Spleen (tissue), 11 donors: ENCODE results near the gene BUB1B. TPM values are rescaled to one million over a fixed set of nuclear protein-coding genes. Genes with fewer than 3 reads are reported as not detected.

Source experiments
- DNase-seq: peaks from one replicate; pipeline ENCODE4 v3.0.0-alpha.2; 2020
- H3K27ac ChIP-seq, 8 donors: fragments of 200-600 bp; sonication (generic) in 7 of 8; 1 replicate in 4 of 8; 2 replicates in 4 of 8; pipeline versions ENCODE4 v1.5.0 to v1.8.0; 2016 to 2021; ENCODE audit warnings: inconsistent platforms in 4 of 8, mild to moderate bottlenecking in 4 of 8, moderate library complexity in 1 of 8
- H3K27me3 ChIP-seq, 7 donors: fragments of 200-600 bp; sonication (generic) in 6 of 7; replicated peaks in 1 of 7; 1 replicate in 4 of 7; 2 replicates in 3 of 7; pipeline versions ENCODE4 v1.5.0 to v1.8.0; 2016 to 2021; ENCODE audit warnings: inconsistent platforms in 3 of 7, mild to moderate bottlenecking in 1 of 7
- H3K36me3 ChIP-seq, 6 donors: fragments of 200-600 bp; sonication (generic) in 5 of 6; 1 replicate in 4 of 6; 2 replicates in 2 of 6; pipeline versions ENCODE4 v1.5.0 to v1.8.0; 2016 to 2021; ENCODE audit warnings: inconsistent platforms in 2 of 6
- H3K4me1 ChIP-seq, 6 donors: fragments of 200-600 bp; sonication (generic) in 5 of 6; 1 replicate in 3 of 6; 2 replicates in 3 of 6; pipeline versions ENCODE4 v1.5.0 to v1.8.0; 2016 to 2021; ENCODE audit warnings: inconsistent platforms in 3 of 6
- H3K4me3 ChIP-seq, 8 donors: fragments of 200-600 bp; sonication (generic) in 7 of 8; 1 replicate in 4 of 8; 2 replicates in 4 of 8; pipeline versions ENCODE4 v1.5.0 to v1.8.0; 2016 to 2021; ENCODE audit warnings: inconsistent platforms in 4 of 8, mild to moderate bottlenecking in 4 of 8, moderate library complexity in 2 of 8
- H3K9me3 ChIP-seq, 8 donors: fragments of 200-600 bp; sonication (generic) in 7 of 8; 1 replicate in 4 of 8; 2 replicates in 4 of 8; pipeline versions ENCODE4 v1.5.0 to v1.8.0; 2016 to 2021; ENCODE audit warnings: inconsistent platforms in 4 of 8
- CTCF ChIP-seq, 11 experiments: fragments of 200-600 bp in 7 of 11; fragments of 450-650 bp in 4 of 11; sonication (generic) in 4 of 11; IDR thresholded peaks in 8 of 11; conservative IDR thresholded peaks in 3 of 11; 1 replicate in 7 of 11; 2 replicates in 4 of 11; pipeline versions ENCODE4 v1.4.0 to v1.8.0; 2016 to 2021; ENCODE audit warnings: antibody characterized with exemption in 11 of 11, inconsistent platforms in 4 of 11, mild to moderate bottlenecking in 1 of 11
- POLR2A ChIP-seq, 3 donors: fragments of 450-650 bp; IDR thresholded peaks; one replicate each; pipeline ENCODE4 v1.5.1; 2017; ENCODE audit warnings: antibody characterized with exemption in 3 of 3, mild to moderate bottlenecking in 1 of 3
- POLR2AphosphoS5 ChIP-seq, 3 donors: sonication (generic); formaldehyde crosslinking; IDR thresholded peaks; one replicate each; pipeline ENCODE4 v1.5.1; 2017; ENCODE audit warnings: antibody characterized with exemption in 3 of 3
- WGBS, 5 donors: extraction: QIAGEN DNeasy Blood & Tissue Kit in 3 of 5; methylation state at CpG; one replicate each; pipeline versions ENCODE4 v1.1.5 to v1.1.7; 2013 to 2018; 5-methylcytosine and 5-hydroxymethylcytosine counted together
- intact Hi-C: fragments of 100-400 bp; cut with DNase I; formaldehyde crosslinking; loops from one replicate; pipeline ENCODE4 v1.15.0; 2023; ENCODE audit warnings: low total_unique reads
- polyA plus RNA-seq, 3 donors: library from polyadenylated mRNA; stranded (reverse); fragments of 200-250 nt; gene quantifications; one replicate each; pipeline ENCODE4 v1.2.1, GENCODE V29; 2013
- total RNA-seq, 7 donors: library from RNA; depleted of rRNA in 3 of 7; stranded (reverse); fragments of >200 nt in 3 of 7; fragmentation: NEBNext Ultra II Directional in 4 of 7; extraction: Animal tissue kit (Norgen Biotek cat#: 25700) in 4 of 7; gene quantifications; one replicate each; pipeline versions ENCODE4 v1.1.0 to v1.2.1, GENCODE V29; 2016 to 2021
- donor health status: healthy with polysubstance abuse.
- donor health status: DM: no; HTN: no; CAD: no; lungs with moderate emphysema.
- donor health status: DM: no; HTN: no; CAD: no.
- donor health status: Bipolar disorder and iron deficiency.
- donor health status: healthy.
- donor health status: DM: no; HTN: no; CAD: no.
- donor health status: DM: yes; HTN: yes; CAD: no.

Gene BUB1B
- total and polyA plus RNA-seq, 10 donors, result 1.2 to 11.8 (median 6.3) TPM

- no peak for DNase-seq
- Histone ChIP-seq H3K4me1 (peaks cover 0 to 33% (median 22%) of the 10 kb centered on the region in 6 donors), H3K27me3 (no peaks in the 10 kb centered on the region), H3K36me3 (peaks cover 0 to 33% (median 0%) of the 10 kb centered on the region in 6 donors), H3K27ac (peak overlapping the region in 2 of 8 donors; percentile 13 to 14), H3K9me3 (no peaks in the 10 kb centered on the region), H3K4me3 (no peak overlapping the region)
- intact Hi-C loops, result no loop called here
- WGBS, 5 donors, result 15 to 33% (median 17%) methylated on average over 1 of the region's 1 CpG
- TF ChIP-seq CTCF (IDR thresholded peaks at IDR 0.05 in 8 of 11, conservative IDR thresholded peaks at IDR 0.05 in 3 of 11) (no peak), POLR2AphosphoS5 (IDR thresholded peaks at IDR 0.05) (no peak), POLR2A (IDR thresholded peaks at IDR 0.05) (no peak)
Measured at GRCh38 chr15:40182358-40183029, 21.6 kb downstream of the BUB1B start.

GRCh38 chr15:40183636-40184463 lies 23.0 kb downstream of the BUB1B start:
- TF ChIP-seq POLR2AphosphoS5 (IDR thresholded peaks at IDR 0.05) (no peak), POLR2A (IDR thresholded peaks at IDR 0.05) (no peak), CTCF (IDR thresholded peaks at IDR 0.05 in 8 of 11, conservative IDR thresholded peaks at IDR 0.05 in 3 of 11) (no peak)
- peaks cover 0 to 46% (median 0%) of the 10 kb centered on the region in 6 donors for H3K36me3 ChIP-seq
- peak overlapping the region in 4 of 8 donors; percentile 5 to 39 (median 14) for H3K27ac ChIP-seq
- H3K27me3 ChIP-seq, result no peaks in the 10 kb centered on the region
- WGBS, 5 donors, result 45 to 53% (median 49%) methylated on average over 9 of the region's 9 CpGs
- intact Hi-C loops, result no loop called here
- H3K4me1 ChIP-seq, result peaks cover 0 to 33% (median 22%) of the 10 kb centered on the region in 6 donors
- no peaks in the 10 kb centered on the region for H3K9me3 ChIP-seq
- no peak overlapping the region for H3K4me3 ChIP-seq
- DNase-seq, result no peak

GRCh38 chr15:40190591-40190990 lies 29.7 kb downstream of the BUB1B start:
- Histone ChIP-seq H3K27me3 (no peaks in the 10 kb centered on the region), H3K4me1 (no peaks in the 10 kb centered on the region), H3K9me3 (no peaks in the 10 kb centered on the region), H3K36me3 (peaks cover 0 to 56% (median 0%) of the 10 kb centered on the region in 6 donors), H3K27ac (no peak overlapping the region), H3K4me3 (no peak overlapping the region)
- TF ChIP-seq POLR2AphosphoS5 (IDR thresholded peaks at IDR 0.05) (no peak), CTCF (IDR thresholded peaks at IDR 0.05 in 8 of 11, conservative IDR thresholded peaks at IDR 0.05 in 3 of 11) (no peak), POLR2A (IDR thresholded peaks at IDR 0.05) (no peak)
- 93 to 99% (median 95%) methylated on average over 6 of the region's 6 CpGs for WGBS, 5 donors
- intact Hi-C loops, result no loop called here
- DNase-seq, result no peak

GRCh38 chr15:40192942-40193341 lies 32.1 kb downstream of the BUB1B start:
- DNase-seq, result no peak
- Histone ChIP-seq H3K4me1 (peaks cover 0 to 11% (median 0%) of the 10 kb centered on the region in 6 donors), H3K4me3 (no peak overlapping the region), H3K27ac (no peak overlapping the region), H3K27me3 (no peaks in the 10 kb centered on the region), H3K36me3 (peaks cover 0 to 35% (median 0%) of the 10 kb centered on the region in 6 donors), H3K9me3 (no peaks in the 10 kb centered on the region)
- intact Hi-C loops, result no loop called here
- TF ChIP-seq CTCF (IDR thresholded peaks at IDR 0.05 in 8 of 11, conservative IDR thresholded peaks at IDR 0.05 in 3 of 11), result no peak
- TF ChIP-seq POLR2AphosphoS5 (IDR thresholded peaks at IDR 0.05), result no peak
- TF ChIP-seq POLR2A (IDR thresholded peaks at IDR 0.05), result no peak
- 96 to 100% (median 100%) methylated on average over 1 of the region's 1 CpG for WGBS, 5 donors
